Activated CD8-positive, alpha-beta memory T cell treated with anti-CD3 and anti-CD28 coated beads, Interleukin-2, amount 50 U/mL, for 48 hours (primary cell): ENCODE results near the gene KIAA0753.

Experiments
- DNase-seq: peaks from one replicate; pipeline ENCODE4 v3.0.0-alpha.2; 2020

KIAA0753 gene

DNA sequence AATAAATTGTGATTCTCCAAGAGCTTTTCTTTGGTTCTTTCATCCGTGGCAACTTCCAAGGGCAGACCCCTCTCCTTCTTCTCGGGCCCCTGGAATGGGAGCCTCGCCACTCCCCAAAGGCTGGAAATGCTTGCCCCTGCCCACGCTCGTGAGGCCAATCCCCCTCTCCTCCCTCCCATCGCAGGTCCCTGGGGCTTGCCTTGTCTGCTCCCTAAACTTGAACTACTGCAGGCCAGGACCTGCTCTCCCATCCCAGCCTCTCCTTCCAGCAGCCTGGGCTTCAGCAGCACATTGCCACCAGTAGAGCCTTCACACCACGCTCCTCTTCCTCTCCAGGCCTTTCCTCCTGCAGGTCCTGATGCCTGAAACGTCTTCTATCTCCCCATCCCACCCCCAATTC is 95.2 kb downstream of the KIAA0753 start:
- DNase-seq: no peak

DNA sequence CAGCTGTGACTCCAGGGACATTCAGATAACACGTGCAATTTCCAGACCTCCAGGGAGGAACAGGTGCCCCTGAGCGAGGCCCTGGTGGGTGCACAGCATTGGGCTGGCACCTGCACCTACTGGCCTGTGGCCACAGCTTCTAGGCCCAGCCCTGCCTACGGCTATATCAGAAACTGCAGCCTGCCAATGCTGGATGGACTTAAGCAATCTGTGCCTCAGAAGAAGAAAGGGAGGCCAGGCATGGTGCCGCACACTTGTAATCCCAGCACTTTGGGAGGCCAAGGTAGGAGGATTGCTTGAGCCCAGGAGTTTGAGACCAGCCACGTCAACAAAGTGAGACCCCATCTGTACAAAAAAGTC is 96.5 kb downstream of the KIAA0753 start:
- no peak for DNase-seq

DNA sequence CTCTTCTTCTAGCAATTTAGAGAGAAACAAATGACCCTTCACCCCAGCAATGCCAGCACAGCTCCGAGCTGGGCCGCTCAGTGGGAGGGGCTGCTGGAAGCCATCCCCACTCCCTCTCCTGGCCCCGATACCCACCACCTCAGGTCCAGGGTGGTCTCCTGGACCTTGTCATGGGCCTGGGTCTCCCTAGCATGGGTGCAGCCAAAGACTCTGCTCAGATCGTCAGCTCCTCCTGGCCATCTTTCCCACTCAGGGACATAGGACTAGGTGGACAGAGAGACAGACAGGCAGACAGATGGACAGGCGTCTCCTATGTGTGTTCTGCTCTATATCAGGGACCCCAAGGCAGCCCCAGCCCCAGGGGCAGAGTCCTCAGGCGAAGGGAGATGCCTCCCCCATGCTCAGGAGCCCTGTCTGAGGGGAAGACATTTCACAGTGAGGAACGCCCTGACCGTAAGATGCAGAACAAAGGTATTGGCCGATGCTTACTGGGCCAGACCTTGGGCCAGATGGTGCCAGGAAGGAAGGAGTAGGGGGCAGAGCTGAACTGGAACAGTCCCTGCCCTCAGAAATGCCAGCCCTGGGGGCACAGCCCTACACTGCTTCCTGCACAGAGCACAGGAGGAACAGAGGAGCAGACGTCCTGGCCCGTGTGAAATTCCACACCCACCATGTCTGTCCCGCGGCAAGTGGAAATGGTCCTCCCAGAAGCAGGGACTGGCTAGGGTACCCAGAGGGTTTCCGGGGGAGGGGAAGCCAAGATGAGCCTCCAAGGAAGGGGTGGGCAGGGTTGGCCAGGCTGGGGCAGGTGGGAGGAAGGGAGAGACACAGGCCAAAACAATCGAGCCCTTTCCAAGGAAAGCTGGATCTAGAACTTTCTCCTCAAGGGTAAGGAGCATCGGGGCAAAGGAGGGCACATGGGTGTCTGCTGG is 97.2 kb downstream of the KIAA0753 start:
- DNase-seq: no peak

DNA sequence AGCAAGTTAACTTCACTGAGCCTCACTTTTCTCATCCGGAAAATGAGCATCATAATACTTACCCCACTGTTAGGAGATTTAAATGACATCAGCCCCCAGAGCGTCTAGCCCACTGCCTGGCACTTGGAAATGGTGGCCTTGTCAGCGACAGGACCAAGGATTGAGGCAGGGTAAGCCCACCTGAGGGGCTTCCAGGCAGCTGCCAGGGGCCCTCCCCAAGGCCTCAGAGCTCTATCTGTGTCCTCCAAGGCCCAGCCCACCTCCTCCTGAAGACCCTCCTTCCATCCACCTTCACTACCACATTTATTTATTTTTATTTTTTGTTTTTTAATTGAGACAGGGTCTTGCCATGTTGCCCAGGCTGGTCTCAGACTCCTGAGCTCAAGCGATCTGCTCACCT is 97.9 kb downstream of the KIAA0753 start:
- no peak for DNase-seq

- no peak for DNase-seq
Observed at GRCh38 chr17:6541886-6542285, 98.6 kb downstream of the KIAA0753 start.

- DNase-seq: no peak
Observed at GRCh38 chr17:6539871-6540270, 100.6 kb downstream of the KIAA0753 start.

DNA sequence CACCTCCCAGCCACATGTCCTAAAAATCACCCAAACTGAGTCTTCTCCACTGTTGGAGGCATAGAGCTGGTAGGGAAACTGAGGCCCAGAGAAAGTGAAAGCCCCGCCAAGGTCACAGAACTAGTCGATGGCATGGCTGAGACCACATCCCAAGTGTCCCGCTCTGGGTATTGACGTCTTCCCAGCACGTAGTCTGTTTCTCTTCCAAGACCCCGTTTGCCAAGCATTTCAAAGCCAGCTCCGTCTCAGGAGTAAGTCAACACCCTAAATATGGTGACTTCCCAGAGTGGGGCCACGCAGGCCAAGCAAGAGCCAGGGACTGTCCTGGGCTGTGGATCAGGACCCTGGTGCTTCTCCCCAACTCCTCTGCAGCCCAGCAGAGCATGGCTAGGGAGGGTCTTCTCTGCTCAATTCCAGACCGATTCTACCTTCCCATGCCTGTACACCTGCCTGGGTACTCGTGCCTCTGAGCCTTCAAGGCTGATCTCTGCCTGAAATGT is 103.9 kb downstream of the KIAA0753 start:
- DNase-seq: peak; percentile 26

GRCh38 chr17:6536053-6536452 is 104.5 kb downstream of the KIAA0753 start:
- peak; percentile 17 for DNase-seq

- DNase-seq: no peak
Observed at GRCh38 chr17:6534846-6535514, 105.5 kb downstream of the KIAA0753 start.

GRCh38 chr17:6532441-6532885 is 108.0 kb downstream of the KIAA0753 start:
- DNase-seq: no peak

GRCh38 chr17:6531575-6531974 is 108.9 kb downstream of the KIAA0753 start:
- DNase-seq: no peak

- DNase-seq: no peak
Observed at GRCh38 chr17:6530324-6530920, 110.1 kb downstream of the KIAA0753 start.

GRCh38 chr17:6528557-6528956 is 112.0 kb downstream of the KIAA0753 start:
- DNase-seq: no peak
